CD4-positive, alpha-beta T cell treated with Interleukin-17A for 1 hour (primary cell): ENCODE results near the gene CAST.
A peak's percentile ranks its signal among the peaks of the same experiment; 100 is the strongest.
"Not testable (repeated sequence)": the region's sequence is repeated elsewhere in the genome, so short reads cannot be mapped to it uniquely, and the experiment has no call there.

Source experiments
- DNase-seq: peaks from one replicate; pipeline ENCODE4 v3.0.0-alpha.2; 2020

Gene CAST

GRCh38 chr5:96661855-96662724 is at the start of gene CAST:
Gene CAST (plus strand): TSS chr5:96662376. CDS start chr5:96662423, 47 bp downstream.
- DNase-seq: peak; percentile 84

GRCh38 chr5:96614110-96614691 is 48.0 kb upstream of the CAST start:
- peak; percentile 72 for DNase-seq

- no peak for DNase-seq
Observed at GRCh38 chr5:96615223-96615622, 47.0 kb upstream of the CAST start.

- no peak for DNase-seq
Observed at GRCh38 chr5:96616801-96617200, 45.4 kb upstream of the CAST start.

- not testable (repeated sequence) for DNase-seq
Observed at GRCh38 chr5:96618311-96619016, 43.7 kb upstream of the CAST start.

GRCh38 chr5:96619946-96620345 is 42.2 kb upstream of the CAST start:
- DNase-seq: no peak

GRCh38 chr5:96624596-96624995 is 37.6 kb upstream of the CAST start:
- no peak for DNase-seq

GRCh38 chr5:96625365-96625764 is 36.8 kb upstream of the CAST start:
- DNase-seq: no peak

- DNase-seq: no peak
Observed at GRCh38 chr5:96626956-96627355, 35.2 kb upstream of the CAST start.

- peak; percentile 34 for DNase-seq
Observed at GRCh38 chr5:96627792-96628398, 34.3 kb upstream of the CAST start.

- DNase-seq: no peak
Observed at GRCh38 chr5:96628406-96628805, 33.8 kb upstream of the CAST start.

GRCh38 chr5:96629774-96630173 is 32.4 kb upstream of the CAST start:
- no peak for DNase-seq

- DNase-seq: no peak
Observed at GRCh38 chr5:96633820-96634219, 28.4 kb upstream of the CAST start.

GRCh38 chr5:96634881-96635280 is 27.3 kb upstream of the CAST start:
- no peak for DNase-seq

- no peak for DNase-seq
Observed at GRCh38 chr5:96636046-96636445, 26.1 kb upstream of the CAST start.

GRCh38 chr5:96636594-96636993 is 25.6 kb upstream of the CAST start:
- DNase-seq: no peak

- no peak for DNase-seq
Observed at GRCh38 chr5:96637196-96637595, 25.0 kb upstream of the CAST start.

- no peak for DNase-seq
Observed at GRCh38 chr5:96638561-96638960, 23.6 kb upstream of the CAST start.

- DNase-seq: no peak
Observed at GRCh38 chr5:96640696-96641095, 21.5 kb upstream of the CAST start.

- DNase-seq: no peak
Observed at GRCh38 chr5:96641368-96642280, 20.6 kb upstream of the CAST start.

- no peak for DNase-seq
Observed at GRCh38 chr5:96642281-96642640, 19.9 kb upstream of the CAST start.

GRCh38 chr5:96645091-96645490 is 17.1 kb upstream of the CAST start:
- no peak for DNase-seq
